HG03439 (cell line): ENCODE results near the gene CPT1B.

ENCODE experiments used
- ATAC-seq: cut with Tn5 transposase; IDR thresholded peaks from one replicate; pipeline ENCODE4 v1.9.1; 2021; ENCODE audit warnings: mild to moderate bottlenecking, moderate library complexity; ENCODE audit not compliant: unreplicated experiment

Gene CPT1B

DNA sequence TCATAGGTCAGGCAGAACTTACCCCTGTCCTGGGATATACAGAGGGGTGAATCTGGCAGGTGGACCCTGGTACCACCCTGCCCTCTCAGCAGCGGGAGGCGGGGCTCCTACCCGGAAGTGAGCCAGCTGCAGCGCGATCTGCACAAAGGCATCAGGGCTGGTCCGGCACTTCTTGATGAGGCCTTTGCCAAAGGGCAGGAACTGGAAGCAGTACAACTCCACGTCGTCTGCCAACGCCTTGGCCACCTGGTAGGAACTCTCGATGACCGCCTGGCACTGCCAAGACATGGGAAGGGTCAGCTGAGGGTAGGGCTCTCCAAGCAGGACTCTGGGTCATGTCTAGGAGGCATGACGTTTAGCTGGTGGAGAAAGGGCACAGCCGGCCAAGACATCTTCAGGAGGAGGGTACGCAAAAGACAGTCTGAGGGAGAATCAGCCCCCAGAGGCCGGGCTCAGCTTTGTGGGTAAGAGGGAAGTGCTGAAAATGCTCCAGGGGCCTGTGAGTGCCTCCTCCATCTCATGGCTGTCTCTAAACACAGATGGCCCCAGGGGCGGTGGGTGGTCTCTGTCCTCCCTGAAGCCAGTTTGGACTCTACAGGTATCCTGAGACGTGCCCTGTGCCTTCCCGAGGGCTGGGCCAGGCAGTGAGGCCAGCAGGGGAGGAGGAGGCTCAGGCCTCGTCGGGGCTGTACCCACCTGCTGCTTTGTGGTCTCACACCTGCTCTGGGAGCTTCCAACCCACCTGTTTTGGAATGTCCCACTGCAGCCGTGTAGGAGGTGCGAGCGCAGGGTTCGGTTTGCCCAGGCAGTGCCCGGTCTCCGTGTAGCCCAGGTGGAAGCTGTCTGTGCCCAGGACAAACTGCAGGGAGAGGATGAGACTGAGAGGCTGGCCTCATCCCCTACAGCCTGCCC, 6.7 kb downstream of the CPT1B start:
- no peak for ATAC-seq

DNA sequence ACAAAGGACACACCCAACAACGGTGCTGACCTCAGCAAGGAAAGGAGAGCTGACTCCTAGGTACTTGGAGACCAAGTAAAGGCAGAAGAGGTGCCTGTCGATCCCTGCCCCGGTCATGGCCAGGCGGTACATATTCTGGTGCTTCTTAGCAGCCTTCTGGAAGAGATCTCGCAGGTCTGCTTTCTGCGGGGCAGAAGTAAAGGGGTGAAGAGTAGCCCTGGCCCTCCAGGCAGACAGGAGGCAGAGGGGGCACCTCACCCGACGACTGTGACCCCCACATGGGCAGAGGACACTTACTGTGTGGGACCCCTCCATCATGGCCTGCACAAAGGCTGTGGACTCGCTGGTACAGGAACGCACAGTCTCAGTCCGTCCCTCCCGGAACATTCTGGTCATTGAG, 7.4 kb downstream of the CPT1B start:
- no peak for ATAC-seq

DNA sequence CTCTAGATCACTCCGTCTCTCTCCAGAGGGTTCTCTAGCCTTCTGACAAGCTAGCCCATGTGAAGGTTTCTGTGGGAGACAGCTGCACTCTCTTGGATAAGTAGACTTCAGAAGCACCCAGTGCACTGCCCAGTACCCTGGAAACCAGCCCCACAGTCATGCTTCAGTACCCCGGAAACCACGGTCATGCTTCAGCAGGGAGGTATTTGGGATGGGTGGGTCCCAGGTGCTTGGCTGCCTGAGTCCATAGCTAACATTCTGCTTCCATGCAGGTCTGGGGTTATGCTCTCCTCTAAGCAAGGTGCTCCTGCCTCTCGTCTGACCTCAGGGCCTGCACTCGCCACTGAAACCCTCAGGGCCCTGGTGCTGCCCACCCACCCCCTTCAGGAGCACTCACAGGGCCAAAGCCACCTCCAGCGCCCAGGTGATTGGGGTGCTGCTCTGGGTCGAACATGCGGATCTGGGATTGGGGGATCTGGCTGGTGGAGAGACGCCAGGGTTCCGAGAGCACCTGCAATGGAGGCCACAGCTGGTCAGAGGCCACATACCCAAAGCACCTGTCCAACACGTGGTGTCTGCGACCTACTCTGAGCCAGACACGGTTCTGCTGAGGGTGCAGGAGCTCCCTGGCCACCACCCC, 8.2 kb downstream of the CPT1B start:
- no peak for ATAC-seq

DNA sequence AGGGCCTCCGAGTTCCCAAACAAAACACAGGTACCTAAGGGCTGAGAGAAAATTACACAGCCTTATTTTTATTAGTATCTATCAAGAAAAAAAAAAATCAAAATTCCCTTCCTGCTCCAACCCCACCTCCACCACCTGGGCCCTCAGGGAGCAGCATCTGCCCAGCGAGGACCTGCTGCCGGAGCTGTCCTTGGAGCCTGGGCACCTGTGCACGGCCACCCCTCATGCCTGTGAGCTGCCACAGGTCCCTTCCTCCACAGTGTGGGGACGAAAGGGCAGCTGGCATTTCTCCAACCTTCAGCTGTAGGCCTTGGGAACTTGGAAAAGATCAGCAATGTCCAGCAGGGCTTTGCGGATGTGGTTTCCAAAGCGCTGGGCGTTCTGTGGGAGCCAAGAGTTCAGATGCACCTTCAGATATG, 9.2 kb downstream of the CPT1B start:
- no peak for ATAC-seq

DNA sequence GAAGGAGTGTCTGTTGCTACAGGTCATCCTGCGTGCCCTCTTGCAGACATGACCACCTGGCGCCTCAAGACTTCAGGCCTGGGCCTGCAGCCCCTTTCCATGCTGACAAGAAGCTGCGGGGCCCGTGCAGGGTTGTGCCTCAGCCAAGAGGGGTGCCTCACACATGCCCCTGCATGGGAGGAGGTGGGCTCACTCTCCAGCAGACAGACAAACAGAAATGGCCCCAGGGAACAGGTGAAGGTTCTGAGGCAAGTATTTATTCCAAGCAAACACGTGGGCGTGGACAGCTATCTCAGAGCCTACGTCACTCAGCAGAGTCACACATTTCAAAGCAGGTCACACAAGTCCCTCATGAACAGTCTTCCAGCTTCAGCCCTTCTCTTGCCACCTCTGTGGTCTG, 9.6 kb downstream of the CPT1B start:
- ATAC-seq = no peak

DNA sequence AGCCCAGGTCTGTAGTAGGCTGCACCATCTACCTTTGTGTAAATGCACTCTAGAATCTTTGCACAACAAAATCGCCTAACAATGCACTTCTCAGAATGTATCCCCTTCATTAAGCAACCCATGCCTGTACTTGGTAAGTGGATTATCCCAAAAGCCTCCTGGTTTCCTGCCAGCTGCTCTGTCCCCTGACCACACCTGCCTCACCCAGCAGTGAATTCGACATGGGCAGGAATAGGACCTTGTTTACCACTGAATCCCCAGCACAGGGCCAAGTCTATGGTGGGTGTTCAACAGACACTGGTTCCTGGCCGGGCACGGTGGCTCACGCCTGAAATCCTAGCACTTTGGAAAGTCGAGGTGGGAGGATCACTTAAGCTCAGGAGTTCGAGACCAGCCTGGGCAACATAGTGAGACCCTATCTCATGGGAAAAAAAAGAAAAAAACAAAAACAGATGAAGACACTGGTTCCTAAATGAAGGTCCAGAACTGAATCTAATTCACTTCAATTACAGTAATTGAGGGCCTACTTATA, 10.4 kb downstream of the CPT1B start:
- no peak for ATAC-seq

DNA sequence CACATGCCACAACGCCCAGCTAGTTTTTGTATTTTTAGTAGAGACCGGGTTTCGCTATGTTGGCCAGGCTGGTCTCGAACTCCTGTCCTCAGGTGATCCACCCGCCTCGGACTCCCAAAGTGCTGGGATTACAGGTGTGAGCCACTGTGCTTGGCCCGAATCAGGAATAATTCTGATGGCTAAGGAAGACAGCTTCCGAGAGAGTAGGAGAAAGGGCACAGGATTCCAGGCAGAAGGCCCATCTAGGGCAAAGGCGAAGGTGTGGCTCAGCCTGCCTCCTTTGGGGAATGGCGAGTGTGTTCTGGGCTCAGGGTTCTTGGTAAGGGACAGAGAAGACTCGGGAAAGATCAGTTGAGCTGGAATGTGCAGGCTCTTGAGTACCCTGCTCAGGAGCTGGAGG, 13.9 kb downstream of the CPT1B start:
- ATAC-seq = no peak

DNA sequence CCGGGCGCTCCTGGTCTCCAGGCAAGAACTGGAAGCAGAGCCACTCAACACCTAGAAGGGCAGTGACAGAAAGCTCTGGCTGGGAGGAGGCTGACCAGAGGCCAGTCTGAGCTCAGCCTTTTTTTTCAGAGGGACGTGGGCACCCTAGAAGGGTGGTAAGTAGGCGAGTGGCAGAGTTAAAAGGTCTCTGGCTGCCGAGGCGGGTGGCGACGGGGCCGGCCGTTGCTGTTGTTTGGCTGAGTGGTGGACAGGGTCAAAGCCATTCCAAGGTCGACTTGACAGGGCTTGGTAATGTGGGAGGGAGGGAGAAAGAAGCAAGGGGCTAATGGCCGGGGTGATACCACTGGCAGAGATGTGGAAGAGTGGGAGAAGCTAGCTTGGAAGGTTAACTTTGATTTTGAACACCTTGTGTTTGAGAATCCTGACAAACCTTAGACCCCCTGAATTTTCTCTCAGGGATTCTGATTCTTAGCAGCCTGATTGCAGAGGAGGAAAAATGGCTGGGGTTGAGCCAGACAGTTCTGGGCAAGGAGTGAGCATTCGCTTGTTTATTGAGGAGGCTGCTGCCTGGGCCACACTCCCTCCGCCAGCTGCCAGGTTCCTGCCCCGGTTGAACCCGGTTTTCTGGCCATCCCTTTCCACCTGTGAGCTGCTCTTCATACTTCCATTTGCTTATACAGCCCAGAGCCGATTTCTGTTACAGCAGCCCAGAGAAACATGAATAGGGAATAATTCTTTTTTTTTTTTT, 14.6 kb downstream of the CPT1B start:
- no peak for ATAC-seq

DNA sequence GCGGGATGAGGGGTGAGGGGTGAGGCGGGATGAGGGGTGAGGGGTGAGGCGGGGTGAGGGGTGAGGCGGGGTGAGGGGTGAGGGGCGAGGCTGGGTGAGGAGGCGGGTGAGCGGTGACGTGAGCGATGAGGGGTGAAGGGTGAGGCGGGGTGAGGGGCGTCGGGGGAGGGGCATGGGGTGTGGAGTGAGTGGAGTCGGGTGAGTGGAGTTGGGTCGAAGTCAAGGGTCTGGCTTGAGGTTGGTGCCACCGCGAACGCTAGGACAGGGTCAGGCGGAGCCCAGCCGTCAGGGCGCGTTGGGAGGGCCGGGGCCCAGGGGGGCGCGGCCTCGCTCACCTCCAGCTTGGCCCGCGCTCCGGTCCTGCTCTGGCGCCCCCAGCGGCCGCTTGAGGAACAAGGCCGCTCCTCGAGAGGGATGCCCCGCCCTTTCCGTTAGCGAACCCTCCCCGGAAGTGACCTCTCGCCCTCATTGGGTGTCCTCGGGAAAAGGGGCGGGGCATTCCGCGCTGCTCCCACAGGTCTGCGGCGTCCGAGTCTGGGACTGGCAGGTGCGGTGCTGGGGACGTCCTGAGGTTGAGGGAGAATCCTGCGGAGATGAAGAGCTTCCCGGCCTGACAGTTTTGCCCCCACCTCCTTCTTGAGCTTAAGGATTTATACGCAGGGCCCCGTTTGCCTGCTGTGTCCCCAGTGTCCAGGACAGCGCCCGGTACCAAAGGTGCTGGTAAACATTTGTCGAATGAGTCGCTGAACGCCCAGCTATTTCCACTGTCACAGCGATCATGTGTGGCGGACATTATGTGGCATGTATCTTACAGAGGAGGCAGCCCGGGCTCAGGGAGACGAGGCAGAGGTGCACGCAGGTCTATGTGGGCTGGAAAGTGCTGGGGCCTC, 15.5 kb downstream of the CPT1B start, which contains the start of gene SYCE3:
TSS of gene SYCE3 (minus strand) at position 397 of the 890 bp plus-strand sequence. CDS start 6,514 bp downstream, outside the sequence.
- ATAC-seq = peak; percentile 95

DNA sequence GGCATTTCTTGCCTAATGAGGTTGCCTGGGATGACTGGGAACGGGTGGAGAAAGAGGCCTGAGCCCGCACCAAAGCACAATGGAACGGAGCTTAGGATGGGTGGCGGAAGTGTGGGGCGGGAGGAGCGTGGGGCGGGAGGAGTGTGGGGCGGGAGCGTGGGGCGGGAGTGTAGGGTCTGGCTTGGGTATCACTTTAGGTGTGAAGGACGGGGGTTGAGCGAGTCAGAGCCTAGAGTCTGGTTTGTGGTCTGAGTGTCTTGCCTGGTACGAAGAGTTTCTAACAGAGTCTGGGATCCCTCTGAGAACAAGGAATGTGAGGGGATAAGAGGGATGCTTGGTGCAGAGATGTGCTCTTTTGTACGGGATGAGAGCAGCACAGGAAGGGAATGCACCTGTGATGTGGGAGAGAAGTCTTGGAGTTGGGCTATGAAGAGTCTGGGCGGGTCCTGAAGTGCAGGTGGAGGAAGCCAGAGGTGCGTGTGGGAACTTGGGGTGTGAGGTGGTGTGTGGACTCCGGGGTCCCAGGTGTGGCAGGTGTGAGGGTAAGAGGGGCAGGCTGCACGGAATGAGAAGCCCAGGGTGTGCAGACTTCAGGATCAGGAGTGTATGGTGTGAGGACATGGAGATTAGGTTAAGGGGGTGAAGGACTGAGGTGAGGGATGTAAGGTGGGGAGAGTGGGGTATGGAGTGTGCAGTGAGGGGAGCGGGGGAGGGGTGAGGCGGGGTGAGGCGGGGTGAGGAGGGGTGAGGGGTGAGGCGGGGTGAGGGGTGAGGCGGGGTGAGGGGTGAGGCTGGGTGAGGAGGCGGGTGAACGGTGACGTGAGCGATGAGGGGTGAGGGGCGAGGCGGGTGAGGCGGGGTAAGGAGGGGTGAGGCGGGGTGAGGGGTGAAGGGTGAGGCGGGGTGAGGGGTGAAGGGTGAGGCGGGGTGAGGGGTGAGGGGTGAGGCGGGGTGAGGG, 16.5 kb downstream of the CPT1B start:
- ATAC-seq = no peak

DNA sequence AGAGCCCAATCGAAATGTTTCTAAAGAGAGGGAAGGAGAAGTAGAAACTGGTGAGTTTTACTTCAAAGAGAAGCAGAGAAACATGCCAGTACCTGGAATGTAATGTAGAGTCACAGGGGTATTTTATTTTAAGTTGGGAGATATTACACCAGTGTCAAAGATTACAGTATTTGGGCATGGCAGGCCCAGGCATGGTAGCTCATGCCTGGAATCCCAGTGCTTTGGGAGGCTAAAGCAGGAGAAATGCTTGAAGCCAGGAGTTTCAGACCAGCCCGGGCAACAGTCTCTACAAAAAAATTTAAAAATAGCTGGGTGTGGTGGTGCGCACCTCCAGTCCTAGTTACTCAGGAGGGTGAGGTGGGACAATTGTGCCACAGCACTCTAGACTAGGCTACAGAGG, 18.2 kb downstream of the CPT1B start:
- ATAC-seq = no peak

DNA sequence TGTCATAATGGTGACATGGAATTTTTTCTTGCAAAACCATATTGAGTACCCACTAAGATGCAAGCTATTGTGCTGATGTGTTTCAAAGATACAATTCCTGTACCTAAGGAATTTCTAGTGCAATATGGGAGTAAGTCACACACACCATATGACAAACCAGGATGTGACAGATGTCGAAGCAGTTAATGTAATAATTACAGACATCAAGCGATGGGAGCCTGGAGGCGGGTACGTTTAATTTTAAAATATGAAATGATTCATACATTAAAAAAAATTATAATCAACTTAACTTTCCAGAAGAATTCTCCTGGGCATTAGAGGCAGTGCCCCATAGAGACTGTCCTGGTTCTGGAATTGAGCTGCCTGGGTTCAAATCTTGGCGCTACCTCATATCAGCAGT, 21.5 kb downstream of the CPT1B start:
- no peak for ATAC-seq

DNA sequence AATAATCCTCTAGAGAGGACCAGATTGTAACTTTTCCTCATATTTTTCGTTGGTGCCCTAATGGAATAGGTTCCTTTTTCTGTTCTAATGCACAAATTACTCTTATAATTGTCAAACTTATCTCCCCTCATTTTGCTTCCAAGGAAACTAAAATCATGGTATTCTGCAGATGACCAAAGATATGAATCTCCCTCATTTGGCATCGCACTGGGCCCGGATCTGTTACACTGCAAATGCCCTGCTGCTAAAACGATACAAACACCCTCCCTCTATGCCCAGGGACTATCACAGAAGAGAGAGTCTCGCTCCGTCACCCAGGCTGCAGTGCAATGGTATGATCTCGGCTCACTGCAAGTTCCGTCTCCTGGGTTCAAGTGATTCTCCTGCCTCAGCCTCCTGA, 24.9 kb downstream of the CPT1B start:
- no peak for ATAC-seq

DNA sequence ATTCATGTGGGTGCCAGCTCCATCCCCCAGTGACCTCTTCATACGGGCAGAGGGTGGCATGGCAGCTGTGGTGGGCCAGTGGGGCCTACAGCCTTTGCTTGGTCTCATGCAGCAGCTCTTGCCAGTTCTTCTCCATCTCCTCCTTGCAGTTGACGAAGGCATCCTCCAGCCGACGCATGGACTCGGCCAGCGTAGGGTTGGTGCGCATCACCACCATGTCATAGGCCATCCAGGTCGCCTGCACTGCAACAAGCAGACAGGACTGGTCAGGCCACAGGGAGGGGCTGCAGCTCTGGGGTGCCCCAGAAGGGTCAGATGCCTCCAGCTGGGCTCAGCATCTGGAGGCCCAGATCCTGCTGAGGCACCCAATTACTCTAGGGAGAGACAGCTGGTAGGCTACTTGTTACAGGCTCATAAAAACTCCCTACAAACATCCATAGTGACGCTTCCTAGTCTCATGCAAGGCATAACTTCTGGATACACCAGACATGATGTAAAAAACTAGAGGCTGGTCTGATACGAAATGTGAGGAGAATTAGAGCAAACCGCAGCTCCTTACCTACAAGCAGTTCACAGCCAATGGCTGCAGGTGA, 27.0 kb downstream of the CPT1B start:
- no peak for ATAC-seq

DNA sequence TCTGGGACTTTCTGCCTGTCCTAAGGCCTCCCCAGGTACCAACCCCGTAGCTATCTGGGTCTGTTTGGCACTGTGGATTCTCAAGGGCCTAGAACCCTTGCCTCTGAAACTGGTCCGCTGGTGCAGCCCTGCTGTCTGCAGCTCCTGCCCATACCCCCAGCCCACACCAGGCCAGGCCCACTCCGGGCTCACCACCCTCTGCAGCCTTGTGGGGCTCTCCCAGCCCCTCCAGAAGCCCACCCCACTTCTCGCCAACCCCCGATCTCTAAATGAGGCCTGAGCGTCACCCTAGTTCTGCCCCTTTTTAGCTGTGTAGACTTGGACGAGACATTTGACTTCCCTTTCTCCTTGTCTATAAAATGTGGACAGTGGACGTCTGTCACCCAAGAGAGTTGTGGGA, 27.8 kb downstream of the CPT1B start:
- no peak for ATAC-seq

DNA sequence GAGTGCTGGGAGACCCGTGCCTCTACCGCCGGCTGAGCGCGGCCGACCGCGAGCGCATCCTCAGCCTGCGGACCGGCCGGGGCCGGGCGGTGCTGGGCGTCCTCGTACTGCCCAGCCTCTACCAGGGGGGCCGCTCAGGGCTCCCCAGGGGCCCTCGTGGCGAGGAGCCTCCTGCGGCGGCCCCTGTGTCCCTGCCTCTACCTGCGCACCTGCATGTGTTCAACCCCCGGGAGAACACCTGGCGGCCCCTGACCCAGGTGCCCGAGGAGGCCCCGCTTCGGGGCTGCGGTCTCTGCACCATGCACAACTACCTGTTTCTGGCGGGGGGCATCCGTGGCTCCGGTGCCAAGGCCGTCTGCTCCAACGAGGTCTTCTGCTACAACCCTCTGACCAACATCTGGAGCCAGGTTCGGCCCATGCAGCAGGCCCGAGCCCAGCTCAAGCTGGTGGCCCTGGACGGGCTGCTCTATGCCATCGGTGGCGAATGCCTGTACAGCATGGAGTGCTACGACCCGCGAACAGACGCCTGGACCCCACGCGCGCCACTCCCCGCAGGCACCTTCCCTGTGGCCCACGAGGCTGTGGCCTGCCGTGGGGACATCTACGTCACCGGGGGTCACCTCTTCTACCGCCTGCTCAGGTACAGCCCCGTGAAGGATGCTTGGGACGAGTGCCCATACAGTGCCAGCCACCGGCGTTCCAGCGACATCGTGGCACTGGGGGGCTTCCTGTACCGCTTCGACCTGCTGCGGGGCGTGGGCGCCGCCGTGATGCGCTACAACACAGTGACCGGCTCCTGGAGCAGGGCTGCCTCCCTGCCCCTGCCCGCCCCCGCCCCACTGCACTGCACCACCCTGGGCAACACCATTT, 29.1 kb downstream of the CPT1B start:
- ATAC-seq = no peak

DNA sequence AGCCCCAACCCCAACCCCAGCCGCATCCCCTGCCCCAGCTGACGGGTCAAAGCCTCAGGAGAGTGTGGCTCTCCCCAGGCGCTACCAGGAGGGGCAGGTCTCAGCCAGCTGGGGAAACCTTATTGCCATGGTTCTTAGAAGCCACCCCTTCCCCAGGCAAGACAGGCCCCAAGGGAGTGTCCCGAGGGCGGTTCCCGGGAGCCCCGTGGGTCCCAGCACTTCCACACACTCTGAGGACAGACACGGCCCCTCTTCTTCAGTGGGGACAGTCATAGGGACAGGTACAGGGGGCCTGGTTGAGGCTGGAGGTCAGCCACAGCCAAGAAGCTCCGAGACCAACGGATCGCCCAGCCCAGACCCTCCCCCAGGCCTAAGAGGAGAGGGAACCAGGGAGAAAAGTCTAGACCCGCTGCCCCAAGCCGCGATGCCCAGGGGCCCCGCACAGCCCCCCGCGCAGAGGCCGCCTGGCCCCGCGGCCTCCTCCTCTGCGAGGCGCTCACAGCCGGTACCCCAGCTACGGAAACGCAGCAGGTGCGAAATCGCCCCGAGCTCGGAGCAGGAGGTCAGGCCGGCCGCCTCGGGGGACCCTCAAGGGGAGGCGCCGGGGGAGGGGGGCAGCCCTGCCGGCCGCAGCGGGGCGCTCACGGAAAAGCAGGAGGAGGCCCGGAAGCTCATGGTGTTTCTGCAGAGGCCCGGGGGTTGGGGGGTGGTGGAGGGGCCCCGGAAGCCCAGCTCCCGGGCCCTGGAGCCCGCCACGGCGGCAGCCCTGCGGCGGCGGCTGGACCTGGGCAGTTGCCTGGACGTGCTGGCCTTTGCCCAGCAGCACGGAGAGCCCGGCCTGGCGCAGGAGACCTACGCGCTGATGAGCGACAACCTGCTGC, 29.9 kb downstream of the CPT1B start:
- ATAC-seq = no peak
